Measurements from ENCODE around the gene ZBTB38. TPM values are rescaled to one million over a fixed set of nuclear protein-coding genes. Genes with fewer than 3 reads are reported as not detected.

ZBTB38 gene
- total RNA-seq, 6 experiments from 2014 or later = 29.4 to 75.2 (median 36.6) TPM

- Histone ChIP-seq H3K36me3 (no peaks in the 10 kb centered on the region), H3K4me1 (no peaks in the 10 kb centered on the region), H3K4me3 (no peak overlapping the region), H3K9me3 (no peaks in the 10 kb centered on the region), H3K27ac (no peak overlapping the region), H3K27me3 (no peaks in the 10 kb centered on the region)
- intact Hi-C loops (cut with DNase I) = no loop called here
- TF ChIP-seq CTCF (IDR thresholded peaks at IDR 0.05) (no peak), POLR2A (IDR thresholded peaks at IDR 0.05) (no peak)
- DNase-seq (no peak), ATAC-seq (no peak)
Measured at GRCh38 chr3:141373232-141373631, 4.9 kb downstream of the ZBTB38 start.

- H3K4me1 ChIP-seq = no peaks in the 10 kb centered on the region
- TF ChIP-seq CTCF (IDR thresholded peaks at IDR 0.05) (no peak), POLR2A (IDR thresholded peaks at IDR 0.05) (no peak)
- no peaks in the 10 kb centered on the region for H3K36me3 ChIP-seq
- no peak for ATAC-seq
- H3K27ac ChIP-seq = no peak overlapping the region
- H3K4me3 ChIP-seq = no peak overlapping the region
- WGBS (ENCODE audit: insufficient coverage, low coverage, low lambda C conversion rate, missing lambda C conversion rate) = 88% methylated on average over 6 of the region's 7 CpGs
- intact Hi-C loops (cut with DNase I) = no loop called here
- no peaks in the 10 kb centered on the region for H3K27me3 ChIP-seq
- no peak for DNase-seq
- H3K9me3 ChIP-seq = no peaks in the 10 kb centered on the region
Measured at GRCh38 chr3:141373768-141374526, 5.6 kb downstream of the ZBTB38 start.

- no peak for ATAC-seq
- TF ChIP-seq POLR2A (IDR thresholded peaks at IDR 0.05) = no peak
- TF ChIP-seq CTCF (IDR thresholded peaks at IDR 0.05) = no peak
Measured at GRCh38 chr3:141375381-141376301, 7.3 kb downstream of the ZBTB38 start.

GRCh38 chr3:141377377-141377776, 9.1 kb downstream of the ZBTB38 start:
- no peaks in the 10 kb centered on the region for H3K4me1 ChIP-seq
- no peak for TF ChIP-seq POLR2A (IDR thresholded peaks at IDR 0.05)
- no peaks in the 10 kb centered on the region for H3K27me3 ChIP-seq
- no peak overlapping the region for H3K27ac ChIP-seq
- DNase-seq (no peak), ATAC-seq (no peak)
- H3K36me3 ChIP-seq = no peaks in the 10 kb centered on the region
- 95% methylated on average over 3 of the region's 3 CpGs for WGBS (ENCODE audit: insufficient coverage, low coverage, low lambda C conversion rate, missing lambda C conversion rate)
- no peaks in the 10 kb centered on the region for H3K9me3 ChIP-seq
- no peak overlapping the region for H3K4me3 ChIP-seq
- intact Hi-C loops (cut with DNase I) = no loop called here

More at GRCh38 chr3:141375381-141376301, 7.3 kb downstream of the ZBTB38 start:
- H3K27me3 ChIP-seq = no peaks in the 10 kb centered on the region
- H3K4me1 ChIP-seq = no peaks in the 10 kb centered on the region
- no peaks in the 10 kb centered on the region for H3K9me3 ChIP-seq
- no peak overlapping the region for H3K4me3 ChIP-seq
- no peaks in the 10 kb centered on the region for H3K36me3 ChIP-seq
- no peak overlapping the region for H3K27ac ChIP-seq
- intact Hi-C loops (cut with DNase I) = no loop called here
- 90% methylated on average over 6 of the region's 10 CpGs for WGBS (ENCODE audit: insufficient coverage, low coverage, low lambda C conversion rate, missing lambda C conversion rate)
- DNase-seq = no peak

GRCh38 chr3:141378556-141378955, 10.3 kb downstream of the ZBTB38 start:
- H3K9me3 ChIP-seq = no peaks in the 10 kb centered on the region
- no peak overlapping the region for H3K27ac ChIP-seq
- ATAC-seq (no peak), DNase-seq (no peak)
- no peak overlapping the region for H3K4me3 ChIP-seq
- TF ChIP-seq POLR2A (IDR thresholded peaks at IDR 0.05) (no peak), CTCF (IDR thresholded peaks at IDR 0.05) (no peak)
- intact Hi-C loops (cut with DNase I) = no loop called here
- H3K36me3 ChIP-seq = no peaks in the 10 kb centered on the region
- 79% methylated on average over 3 of the region's 4 CpGs for WGBS (ENCODE audit: insufficient coverage, low coverage, low lambda C conversion rate, missing lambda C conversion rate)
- no peaks in the 10 kb centered on the region for H3K4me1 ChIP-seq
- no peaks in the 10 kb centered on the region for H3K27me3 ChIP-seq
